HepG2 (cell line): ENCODE measurements around the gene SRSF3. TPM values are rescaled to one million over a fixed set of nuclear protein-coding genes. Genes with fewer than 3 reads are reported as not detected.

Source experiments
- BRCA1 ChIP-seq: sonication (generic); formaldehyde crosslinking; IDR thresholded peaks from 2 replicates; pipeline ENCODE4 v1.4.0; 2020; ENCODE audit warnings: missing genetic modification reagents
- ESRRA ChIP-seq: sonication (generic); formaldehyde crosslinking; IDR thresholded peaks from 2 replicates; pipeline ENCODE4 v1.5.1; 2020; ENCODE audit warnings: mild to moderate bottlenecking, low read depth, missing genetic modification reagents
- KAT2B ChIP-seq: fragments of 150-350 bp; IDR thresholded peaks from 2 replicates; pipeline ENCODE4 v1.6.1; 2014; ENCODE audit warnings: low read depth, low read length, borderline replicate concordance
- KDM5B ChIP-seq: sonication (generic); formaldehyde crosslinking; IDR thresholded peaks from 2 replicates; pipeline ENCODE4 v1.4.0; 2020; ENCODE audit warnings: missing genetic modification reagents, mild to moderate bottlenecking, borderline replicate concordance
- PAX8 ChIP-seq: sonication (generic); formaldehyde crosslinking; IDR thresholded peaks from 2 replicates; pipeline ENCODE4 v1.8.0; 2022; ENCODE audit warnings: mild to moderate bottlenecking, missing genetic modification reagents, borderline replicate concordance
- PTBP1 ChIP-seq: fragments of 200-400 bp; formaldehyde crosslinking; IDR thresholded peaks from 2 replicates; pipeline ENCODE4 v1.6.1; 2018; ENCODE audit warnings: low read length, low read depth; ENCODE audit not compliant: poor library complexity, severe bottlenecking
- RBM22 ChIP-seq: fragments of 200-400 bp; formaldehyde crosslinking; optimal IDR thresholded peaks from 2 replicates; pipeline ENCODE3; 2017; ENCODE audit warnings: mild to moderate bottlenecking, low read length, moderate library complexity
- RCOR2 ChIP-seq: IDR thresholded peaks from 2 replicates; pipeline ENCODE4 v1.6.1; 2016; ENCODE audit warnings: missing biosample characterization, missing genetic modification reagents
- REL ChIP-seq: sonication (generic); formaldehyde crosslinking; conservative IDR thresholded peaks from 2 replicates; pipeline ENCODE4 v1.8.0; 2022; ENCODE audit warnings: mild to moderate bottlenecking, missing genetic modification reagents, moderate library complexity
- SMARCC2 ChIP-seq: fragments of 450-650 bp; IDR thresholded peaks from 2 replicates; pipeline ENCODE4 v1.6.1; 2017; ENCODE audit warnings: antibody characterized with exemption, mild to moderate bottlenecking
- ZNF207 ChIP-seq: fragments of 450-650 bp; IDR thresholded peaks from 2 replicates; pipeline ENCODE4 v1.6.1; 2016; ENCODE audit warnings: antibody characterized with exemption, borderline replicate concordance
- ZNF282 ChIP-seq: fragments of 450-650 bp; IDR thresholded peaks from 2 replicates; pipeline ENCODE4 v1.6.1; 2018; ENCODE audit not compliant: partially characterized antibody
- ZNF501 ChIP-seq: sonication (generic); formaldehyde crosslinking; IDR thresholded peaks from 2 replicates; pipeline ENCODE4 v1.5.1; 2020; ENCODE audit warnings: mild to moderate bottlenecking, moderate library complexity, missing genetic modification reagents
- ZNF556 ChIP-seq: sonication (generic); formaldehyde crosslinking; IDR thresholded peaks from 2 replicates; pipeline ENCODE4 v1.4.0; 2020; ENCODE audit warnings: mild to moderate bottlenecking, missing genetic modification reagents, borderline replicate concordance
- ZNF772 ChIP-seq: sonication (generic); formaldehyde crosslinking; IDR thresholded peaks from 2 replicates; pipeline ENCODE4 v1.5.0; 2020; ENCODE audit warnings: mild to moderate bottlenecking, missing genetic modification reagents
- polyA plus RNA-seq, 8 experiments: library from polyadenylated mRNA; depleted of rRNA in 3 of 8; stranded (reverse) in 7 of 8; unstranded in 1 of 8; fragments of >200 nt; fragmentation: Illumina TruSeq in 4 of 8; extraction: Trizol in 4 of 8; gene quantifications; 2 replicates each; pipeline versions ENCODE4 v1.2.1 to v1.2.3, GENCODE V29; 2011 to 2016; ENCODE audit warnings: low read depth in 4 of 8, missing spikeins in 1 of 8, mixed read lengths in 1 of 8; ENCODE audit not compliant: insufficient read depth in 1 of 8
- total RNA-seq, 5 experiments: library from RNA; depleted of rRNA; stranded (reverse); fragments of >200 nt; fragmentation: Illumina TruSeq; extraction: Trizol; gene quantifications; 2 replicates each; pipeline ENCODE4 v1.2.3, GENCODE V29; 2016; ENCODE audit warnings: low read depth in 1 of 5
- TF ChIP-seq, protein P1 (sequence below): sonication (generic); formaldehyde crosslinking; IDR thresholded peaks from 2 replicates; pipeline ENCODE4 v1.9.0; 2021; ENCODE audit warnings: missing genetic modification reagents, borderline replicate concordance
- TF ChIP-seq, protein P2 (sequence below): sonication (generic); formaldehyde crosslinking; IDR thresholded peaks from 2 replicates; pipeline ENCODE4 v1.9.0; 2021; ENCODE audit warnings: missing genetic modification reagents, mild to moderate bottlenecking, borderline replicate concordance
- TF ChIP-seq, protein P3 (sequence below): sonication (generic); formaldehyde crosslinking; IDR thresholded peaks from 2 replicates; pipeline ENCODE4 v1.5.0; 2020; ENCODE audit warnings: missing genetic modification reagents
- TF ChIP-seq, protein P4 (sequence below): sonication (generic); formaldehyde crosslinking; IDR thresholded peaks from 2 replicates; pipeline ENCODE4 v1.4.0; 2020; ENCODE audit warnings: missing genetic modification reagents, borderline replicate concordance

SRSF3 gene
- total and polyA plus RNA-seq, 2 of the 13 experiments (the other 11 are each of a cell fraction or from before 2014, with no cell fraction given), result 206 to 684 TPM

GRCh38 chr6:36547646-36548400 lies 46.3 kb upstream of the SRSF3 start (continued):
- TF ChIP-seq ESRRA (CRISPR knock-in tag) (no peak), PAX8 (CRISPR knock-in tag) (no peak), BRCA1 (no peak), RCOR2 (CRISPR knock-in tag) (no peak), ZNF556 (CRISPR knock-in tag) (no peak), ZNF501 (CRISPR knock-in tag) (no peak), KDM5B (CRISPR knock-in tag) (no peak), SMARCC2 (no peak), KAT2B (no peak), RBM22 (no peak), ZNF772 (no peak; the same call in 1 of the 2 replicates), ZNF282 (no peak), ZNF207 (no peak), REL (CRISPR knock-in tag) (no peak), PTBP1 (no peak)
- TF ChIP-seq, protein P1, sequence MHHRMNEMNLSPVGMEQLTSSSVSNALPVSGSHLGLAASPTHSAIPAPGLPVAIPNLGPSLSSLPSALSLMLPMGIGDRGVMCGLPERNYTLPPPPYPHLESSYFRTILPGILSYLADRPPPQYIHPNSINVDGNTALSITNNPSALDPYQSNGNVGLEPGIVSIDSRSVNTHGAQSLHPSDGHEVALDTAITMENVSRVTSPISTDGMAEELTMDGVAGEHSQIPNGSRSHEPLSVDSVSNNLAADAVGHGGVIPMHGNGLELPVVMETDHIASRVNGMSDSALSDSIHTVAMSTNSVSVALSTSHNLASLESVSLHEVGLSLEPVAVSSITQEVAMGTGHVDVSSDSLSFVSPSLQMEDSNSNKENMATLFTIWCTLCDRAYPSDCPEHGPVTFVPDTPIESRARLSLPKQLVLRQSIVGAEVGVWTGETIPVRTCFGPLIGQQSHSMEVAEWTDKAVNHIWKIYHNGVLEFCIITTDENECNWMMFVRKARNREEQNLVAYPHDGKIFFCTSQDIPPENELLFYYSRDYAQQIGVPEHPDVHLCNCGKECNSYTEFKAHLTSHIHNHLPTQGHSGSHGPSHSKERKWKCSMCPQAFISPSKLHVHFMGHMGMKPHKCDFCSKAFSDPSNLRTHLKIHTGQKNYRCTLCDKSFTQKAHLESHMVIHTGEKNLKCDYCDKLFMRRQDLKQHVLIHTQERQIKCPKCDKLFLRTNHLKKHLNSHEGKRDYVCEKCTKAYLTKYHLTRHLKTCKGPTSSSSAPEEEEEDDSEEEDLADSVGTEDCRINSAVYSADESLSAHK (CRISPR knock-in tag), result no peak
- TF ChIP-seq, protein P2, sequence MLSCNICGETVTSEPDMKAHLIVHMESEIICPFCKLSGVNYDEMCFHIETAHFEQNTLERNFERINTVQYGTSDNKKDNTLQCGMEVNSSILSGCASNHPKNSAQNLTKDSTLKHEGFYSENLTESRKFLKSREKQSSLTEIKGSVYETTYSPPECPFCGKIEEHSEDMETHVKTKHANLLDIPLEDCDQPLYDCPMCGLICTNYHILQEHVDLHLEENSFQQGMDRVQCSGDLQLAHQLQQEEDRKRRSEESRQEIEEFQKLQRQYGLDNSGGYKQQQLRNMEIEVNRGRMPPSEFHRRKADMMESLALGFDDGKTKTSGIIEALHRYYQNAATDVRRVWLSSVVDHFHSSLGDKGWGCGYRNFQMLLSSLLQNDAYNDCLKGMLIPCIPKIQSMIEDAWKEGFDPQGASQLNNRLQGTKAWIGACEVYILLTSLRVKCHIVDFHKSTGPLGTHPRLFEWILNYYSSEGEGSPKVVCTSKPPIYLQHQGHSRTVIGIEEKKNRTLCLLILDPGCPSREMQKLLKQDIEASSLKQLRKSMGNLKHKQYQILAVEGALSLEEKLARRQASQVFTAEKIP (CRISPR knock-in tag), result no peak
- TF ChIP-seq, protein P3, sequence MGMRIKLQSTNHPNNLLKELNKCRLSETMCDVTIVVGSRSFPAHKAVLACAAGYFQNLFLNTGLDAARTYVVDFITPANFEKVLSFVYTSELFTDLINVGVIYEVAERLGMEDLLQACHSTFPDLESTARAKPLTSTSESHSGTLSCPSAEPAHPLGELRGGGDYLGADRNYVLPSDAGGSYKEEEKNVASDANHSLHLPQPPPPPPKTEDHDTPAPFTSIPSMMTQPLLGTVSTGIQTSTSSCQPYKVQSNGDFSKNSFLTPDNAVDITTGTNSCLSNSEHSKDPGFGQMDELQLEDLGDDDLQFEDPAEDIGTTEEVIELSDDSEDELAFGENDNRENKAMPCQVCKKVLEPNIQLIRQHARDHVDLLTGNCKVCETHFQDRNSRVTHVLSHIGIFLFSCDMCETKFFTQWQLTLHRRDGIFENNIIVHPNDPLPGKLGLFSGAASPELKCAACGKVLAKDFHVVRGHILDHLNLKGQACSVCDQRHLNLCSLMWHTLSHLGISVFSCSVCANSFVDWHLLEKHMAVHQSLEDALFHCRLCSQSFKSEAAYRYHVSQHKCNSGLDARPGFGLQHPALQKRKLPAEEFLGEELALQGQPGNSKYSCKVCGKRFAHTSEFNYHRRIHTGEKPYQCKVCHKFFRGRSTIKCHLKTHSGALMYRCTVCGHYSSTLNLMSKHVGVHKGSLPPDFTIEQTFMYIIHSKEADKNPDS (CRISPR knock-in tag), result no peak
- TF ChIP-seq, protein P4, sequence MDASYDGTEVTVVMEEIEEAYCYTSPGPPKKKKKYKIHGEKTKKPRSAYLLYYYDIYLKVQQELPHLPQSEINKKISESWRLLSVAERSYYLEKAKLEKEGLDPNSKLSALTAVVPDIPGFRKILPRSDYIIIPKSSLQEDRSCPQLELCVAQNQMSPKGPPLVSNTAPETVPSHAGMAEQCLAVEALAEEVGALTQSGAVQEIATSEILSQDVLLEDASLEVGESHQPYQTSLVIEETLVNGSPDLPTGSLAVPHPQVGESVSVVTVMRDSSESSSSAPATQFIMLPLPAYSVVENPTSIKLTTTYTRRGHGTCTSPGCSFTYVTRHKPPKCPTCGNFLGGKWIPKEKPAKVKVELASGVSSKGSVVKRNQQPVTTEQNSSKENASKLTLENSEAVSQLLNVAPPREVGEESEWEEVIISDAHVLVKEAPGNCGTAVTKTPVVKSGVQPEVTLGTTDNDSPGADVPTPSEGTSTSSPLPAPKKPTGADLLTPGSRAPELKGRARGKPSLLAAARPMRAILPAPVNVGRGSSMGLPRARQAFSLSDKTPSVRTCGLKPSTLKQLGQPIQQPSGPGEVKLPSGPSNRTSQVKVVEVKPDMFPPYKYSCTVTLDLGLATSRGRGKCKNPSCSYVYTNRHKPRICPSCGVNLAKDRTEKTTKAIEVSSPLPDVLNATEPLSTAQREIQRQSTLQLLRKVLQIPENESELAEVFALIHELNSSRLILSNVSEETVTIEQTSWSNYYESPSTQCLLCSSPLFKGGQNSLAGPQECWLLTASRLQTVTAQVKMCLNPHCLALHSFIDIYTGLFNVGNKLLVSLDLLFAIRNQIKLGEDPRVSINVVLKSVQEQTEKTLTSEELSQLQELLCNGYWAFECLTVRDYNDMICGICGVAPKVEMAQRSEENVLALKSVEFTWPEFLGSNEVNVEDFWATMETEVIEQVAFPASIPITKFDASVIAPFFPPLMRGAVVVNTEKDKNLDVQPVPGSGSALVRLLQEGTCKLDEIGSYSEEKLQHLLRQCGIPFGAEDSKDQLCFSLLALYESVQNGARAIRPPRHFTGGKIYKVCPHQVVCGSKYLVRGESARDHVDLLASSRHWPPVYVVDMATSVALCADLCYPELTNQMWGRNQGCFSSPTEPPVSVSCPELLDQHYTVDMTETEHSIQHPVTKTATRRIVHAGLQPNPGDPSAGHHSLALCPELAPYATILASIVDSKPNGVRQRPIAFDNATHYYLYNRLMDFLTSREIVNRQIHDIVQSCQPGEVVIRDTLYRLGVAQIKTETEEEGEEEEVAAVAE, result no peak
